HUES48 (cell line): Measurements from ENCODE around the gene ADAMTS4.

Experiments used
- H3K27ac ChIP-seq: one replicate; pipeline ENCODE4 v1.7.0; 2013; ENCODE audit warnings: low read depth, low read length, inconsistent platforms
- H3K27me3 ChIP-seq: 2 replicates; pipeline ENCODE4 v1.6.1; 2013; ENCODE audit warnings: mild to moderate bottlenecking, low read length; ENCODE audit not compliant: control insufficient read depth, insufficient read depth
- H3K36me3 ChIP-seq: 2 replicates; pipeline ENCODE4 v1.6.1; 2013; ENCODE audit warnings: low read length; ENCODE audit not compliant: control insufficient read depth, insufficient read depth
- H3K4me1 ChIP-seq: 2 replicates; pipeline ENCODE4 v1.6.1; 2013; ENCODE audit warnings: mild to moderate bottlenecking, low read length; ENCODE audit not compliant: control insufficient read depth, insufficient read depth
- H3K4me3 ChIP-seq: 2 replicates; pipeline ENCODE4 v1.5.1; 2013; ENCODE audit warnings: mild to moderate bottlenecking, low read depth, low read length
- H3K9ac ChIP-seq: 2 replicates; pipeline ENCODE4 v1.6.1; 2013; ENCODE audit warnings: mild to moderate bottlenecking, low read depth, low read length, moderate library complexity
- H3K9me3 ChIP-seq: 2 replicates; pipeline ENCODE4 v1.6.1; 2013; ENCODE audit warnings: low read length; ENCODE audit not compliant: control insufficient read depth, insufficient read depth

The ADAMTS4 gene

DNA sequence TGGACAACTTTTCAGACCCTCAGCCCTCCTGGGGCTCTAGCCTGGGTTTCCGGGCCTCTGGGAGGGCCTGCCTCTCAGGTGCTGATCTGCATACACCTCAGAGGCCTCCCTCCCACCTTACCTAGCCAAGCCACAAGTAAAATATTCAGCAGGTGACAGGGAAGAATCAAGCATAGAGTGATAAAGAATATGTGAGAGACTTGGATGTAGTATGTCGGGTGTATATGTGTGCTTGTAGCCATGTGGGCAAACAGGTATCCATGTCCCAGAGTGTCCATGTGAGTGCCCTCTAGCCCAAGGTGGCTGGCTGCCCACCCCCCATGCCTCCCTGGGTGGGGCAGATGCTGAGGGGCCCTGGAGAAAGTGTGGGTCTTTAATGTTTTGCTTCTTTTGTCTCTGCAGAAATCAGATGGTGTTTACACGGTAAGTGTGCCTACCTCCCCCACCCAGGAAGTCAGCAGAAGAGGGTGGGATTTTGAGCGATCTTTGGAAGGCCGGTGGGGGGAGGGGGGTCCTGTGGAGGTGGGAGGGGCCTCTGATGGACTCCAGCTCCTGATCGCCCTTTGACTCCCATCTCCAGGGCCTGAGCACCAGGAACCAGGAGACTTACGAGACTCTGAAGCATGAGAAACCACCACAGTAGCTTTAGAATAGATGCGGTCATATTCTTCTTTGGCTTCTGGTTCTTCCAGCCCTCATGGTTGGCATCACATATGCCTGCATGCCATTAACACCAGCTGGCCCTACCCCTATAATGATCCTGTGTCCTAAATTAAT is 19.6 kb upstream of the ADAMTS4 start:
- H3K36me3 ChIP-seq, result peaks cover 19% of the 10 kb centered on the region
- H3K27ac ChIP-seq, result peak overlapping the region; percentile 5
- H3K27me3 ChIP-seq, result no peaks in the 10 kb centered on the region
- H3K4me1 ChIP-seq, result peaks cover 6% of the 10 kb centered on the region; the same call in 1 of the 2 replicates
- H3K4me3 ChIP-seq, result no peak overlapping the region
- H3K9ac ChIP-seq, result no peak overlapping the region
- no peaks in the 10 kb centered on the region for H3K9me3 ChIP-seq

DNA sequence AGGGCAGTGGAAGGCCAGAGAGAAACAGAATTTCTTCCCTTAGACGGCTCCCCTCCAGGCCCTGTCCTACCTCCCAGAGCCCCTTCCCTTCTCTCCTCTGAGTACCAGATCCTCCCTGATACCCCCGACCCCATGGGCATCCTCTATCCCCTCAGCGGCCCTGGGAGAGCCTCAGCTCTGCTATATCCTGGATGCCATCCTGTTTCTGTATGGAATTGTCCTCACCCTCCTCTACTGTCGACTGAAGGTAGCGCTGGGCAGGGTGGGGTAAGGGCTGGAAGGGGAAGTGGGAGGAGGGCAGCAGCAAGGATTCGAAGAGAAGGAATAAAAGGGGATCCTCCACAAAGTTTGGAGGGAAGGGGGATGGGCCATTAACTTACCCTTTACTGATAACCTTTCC is 19.0 kb upstream of the ADAMTS4 start:
- Histone ChIP-seq H3K27me3 (no peaks in the 10 kb centered on the region), H3K9me3 (no peaks in the 10 kb centered on the region), H3K4me3 (no peak overlapping the region), H3K27ac (no peak overlapping the region), H3K36me3 (peaks cover 25% of the 10 kb centered on the region), H3K4me1 (peaks cover 6% of the 10 kb centered on the region; the same call in 1 of the 2 replicates), H3K9ac (no peak overlapping the region)

DNA sequence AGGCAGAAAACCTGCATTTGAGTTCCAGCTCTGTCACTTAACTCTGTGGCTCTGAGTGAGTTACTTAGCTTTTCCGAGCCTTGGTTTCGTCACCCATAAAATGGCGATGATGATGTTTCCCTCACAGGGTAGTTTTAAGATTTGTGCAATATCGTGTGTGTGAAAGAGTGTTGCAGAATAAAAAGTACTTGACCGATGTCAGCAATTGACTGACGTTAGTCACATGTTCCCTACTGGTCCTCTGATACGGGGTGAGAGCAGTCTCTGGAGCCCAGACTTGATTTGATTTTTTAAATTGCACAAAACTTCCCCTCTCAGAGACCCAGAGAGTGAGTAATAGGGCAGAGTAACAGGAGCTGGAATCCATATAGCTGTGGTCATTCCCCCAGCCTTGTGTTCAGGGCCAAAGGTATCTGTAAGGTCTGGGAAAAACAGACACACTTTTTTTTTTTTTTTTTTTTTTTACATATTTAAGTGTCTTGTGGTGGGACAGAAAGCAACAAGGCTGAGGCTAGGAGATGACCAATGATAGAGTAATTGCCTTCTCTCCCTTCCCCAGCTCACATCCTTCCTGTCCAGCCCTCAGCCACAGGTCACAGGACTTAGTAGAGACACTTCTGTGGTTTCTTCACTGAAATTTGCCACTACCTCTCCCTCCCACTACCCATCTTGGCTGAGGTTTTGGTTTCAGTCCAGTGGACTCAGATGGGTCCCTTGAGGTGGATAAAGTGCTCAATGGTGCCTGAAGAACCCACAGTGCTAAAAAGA is 18.3 kb upstream of the ADAMTS4 start:
- Histone ChIP-seq H3K27me3 (no peaks in the 10 kb centered on the region), H3K36me3 (peaks cover 32% of the 10 kb centered on the region), H3K9ac (no peak overlapping the region), H3K27ac (peak overlapping the region; percentile 25), H3K4me1 (peaks cover 6% of the 10 kb centered on the region; the same call in 1 of the 2 replicates), H3K9me3 (no peaks in the 10 kb centered on the region), H3K4me3 (no peak overlapping the region)

DNA sequence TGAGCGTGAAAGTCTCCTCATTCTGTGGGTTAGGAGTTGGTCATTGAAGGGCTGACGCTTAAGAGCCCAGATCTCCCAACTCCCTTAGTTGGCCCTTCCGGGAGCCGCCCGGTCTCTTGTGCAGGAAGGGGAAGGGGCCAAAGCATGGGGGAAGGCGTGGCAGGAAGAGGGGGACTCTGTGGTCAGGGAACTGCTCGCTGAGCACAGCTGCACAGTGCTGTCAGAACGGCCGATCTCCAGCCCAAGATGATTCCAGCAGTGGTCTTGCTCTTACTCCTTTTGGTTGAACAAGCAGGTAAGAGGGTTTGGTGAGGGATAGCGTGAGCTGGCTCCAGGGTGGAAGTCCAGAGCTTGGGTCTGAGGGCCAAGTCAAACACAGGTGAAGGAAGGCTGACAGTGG is 16.2 kb upstream of the ADAMTS4 start, which contains the start of gene FCER1G:
Gene FCER1G, plus strand, starts transcription at position 220 of the 400 bp plus-strand sequence. Its CDS starts 27 bp downstream, at position 247.
- Histone ChIP-seq H3K4me1 (peaks cover 7% of the 10 kb centered on the region; the same call in 1 of the 2 replicates), H3K9ac (no peak within 1 kb of the TSS), H3K4me3 (no peak within 1 kb of the TSS), H3K9me3 (no peaks in the 10 kb centered on the region), H3K27me3 (no peaks in the 10 kb centered on the region), H3K36me3 (peaks cover 53% of the 10 kb centered on the region), H3K27ac (no peak within 1 kb of the TSS)

DNA sequence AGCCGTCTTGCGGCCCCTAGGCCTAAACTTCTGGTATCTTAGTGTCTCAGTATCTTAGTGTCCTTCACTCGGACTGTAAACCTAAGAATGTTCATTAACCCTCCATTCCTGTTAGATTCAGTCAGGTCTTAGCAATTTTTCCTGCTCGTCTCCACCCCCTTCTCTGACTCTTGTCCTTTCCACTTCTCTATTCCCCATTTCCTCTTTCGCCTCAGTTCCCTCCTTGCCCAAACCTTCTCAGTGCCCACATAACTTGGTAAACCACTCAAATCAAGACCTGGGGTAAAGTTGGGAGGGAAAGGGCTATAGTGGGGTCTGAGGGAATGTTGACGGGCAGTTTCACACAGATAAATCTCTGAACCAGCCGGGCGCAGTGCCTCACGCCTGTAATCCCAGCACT is 15.5 kb upstream of the ADAMTS4 start:
- Histone ChIP-seq H3K27me3 (no peaks in the 10 kb centered on the region), H3K4me3 (no peak overlapping the region), H3K4me1 (peaks cover 9% of the 10 kb centered on the region; the same call in 1 of the 2 replicates), H3K27ac (no peak overlapping the region), H3K36me3 (peaks cover 58% of the 10 kb centered on the region), H3K9ac (no peak overlapping the region), H3K9me3 (no peaks in the 10 kb centered on the region)

DNA sequence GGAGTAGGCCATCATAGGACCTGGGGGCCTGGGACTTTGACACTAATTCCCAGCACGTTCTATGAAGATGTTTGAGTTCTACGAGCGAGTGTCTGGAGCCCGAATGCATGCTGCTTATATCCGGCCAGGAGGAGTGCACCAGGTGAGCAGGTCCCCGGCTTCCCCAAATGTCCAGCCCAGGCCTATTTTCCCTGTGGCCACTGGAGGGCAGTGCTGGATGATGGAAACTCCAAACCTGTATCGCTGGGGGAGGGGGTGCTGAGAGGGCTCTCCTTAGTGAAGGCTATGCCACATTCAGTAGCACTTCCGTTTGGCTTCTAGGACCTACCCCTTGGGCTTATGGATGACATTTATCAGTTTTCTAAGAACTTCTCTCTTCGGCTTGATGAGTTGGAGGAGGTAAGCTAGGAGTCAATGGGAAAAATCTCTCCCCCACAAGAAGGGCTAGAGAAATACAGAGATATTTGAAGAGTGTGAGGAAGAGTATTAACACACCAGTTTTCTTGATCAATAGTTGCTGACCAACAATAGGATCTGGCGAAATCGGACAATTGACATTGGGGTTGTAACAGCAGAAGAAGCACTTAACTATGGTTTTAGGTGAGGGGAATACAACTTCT is 11.0 kb upstream of the ADAMTS4 start:
- Histone ChIP-seq H3K9me3 (no peaks in the 10 kb centered on the region), H3K4me3 (no peak overlapping the region), H3K4me1 (peaks cover 3% of the 10 kb centered on the region; the same call in 1 of the 2 replicates), H3K36me3 (peaks cover 88% of the 10 kb centered on the region), H3K27ac (no peak overlapping the region), H3K9ac (no peak overlapping the region), H3K27me3 (no peaks in the 10 kb centered on the region)

DNA sequence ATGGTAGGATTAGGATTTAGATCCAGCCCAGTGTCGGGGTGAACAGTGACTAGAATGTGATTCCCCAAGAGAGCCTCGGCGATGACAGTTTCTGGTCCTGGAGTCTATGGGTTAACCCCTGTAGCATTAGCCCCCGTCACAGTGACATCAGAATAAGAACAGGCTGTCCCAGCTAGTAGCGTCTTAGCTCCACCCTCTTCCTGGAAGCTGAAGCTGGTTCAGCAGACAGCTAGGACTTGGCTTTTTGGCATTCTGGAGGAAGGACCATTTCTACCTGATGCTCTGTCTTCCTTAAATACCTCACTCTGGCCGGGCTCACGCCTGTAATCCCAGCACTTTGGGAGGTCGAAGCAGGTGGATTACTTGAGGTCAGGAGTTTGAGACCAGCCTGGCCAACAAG is 8.3 kb upstream of the ADAMTS4 start:
- no peak overlapping the region for H3K4me3 ChIP-seq
- no peaks in the 10 kb centered on the region for H3K27me3 ChIP-seq
- no peak overlapping the region for H3K27ac ChIP-seq
- peaks cover 77% of the 10 kb centered on the region for H3K36me3 ChIP-seq
- no peak overlapping the region for H3K9ac ChIP-seq
- no peaks in the 10 kb centered on the region for H3K9me3 ChIP-seq
- peaks cover 3% of the 10 kb centered on the region; the same call in 1 of the 2 replicates for H3K4me1 ChIP-seq

DNA sequence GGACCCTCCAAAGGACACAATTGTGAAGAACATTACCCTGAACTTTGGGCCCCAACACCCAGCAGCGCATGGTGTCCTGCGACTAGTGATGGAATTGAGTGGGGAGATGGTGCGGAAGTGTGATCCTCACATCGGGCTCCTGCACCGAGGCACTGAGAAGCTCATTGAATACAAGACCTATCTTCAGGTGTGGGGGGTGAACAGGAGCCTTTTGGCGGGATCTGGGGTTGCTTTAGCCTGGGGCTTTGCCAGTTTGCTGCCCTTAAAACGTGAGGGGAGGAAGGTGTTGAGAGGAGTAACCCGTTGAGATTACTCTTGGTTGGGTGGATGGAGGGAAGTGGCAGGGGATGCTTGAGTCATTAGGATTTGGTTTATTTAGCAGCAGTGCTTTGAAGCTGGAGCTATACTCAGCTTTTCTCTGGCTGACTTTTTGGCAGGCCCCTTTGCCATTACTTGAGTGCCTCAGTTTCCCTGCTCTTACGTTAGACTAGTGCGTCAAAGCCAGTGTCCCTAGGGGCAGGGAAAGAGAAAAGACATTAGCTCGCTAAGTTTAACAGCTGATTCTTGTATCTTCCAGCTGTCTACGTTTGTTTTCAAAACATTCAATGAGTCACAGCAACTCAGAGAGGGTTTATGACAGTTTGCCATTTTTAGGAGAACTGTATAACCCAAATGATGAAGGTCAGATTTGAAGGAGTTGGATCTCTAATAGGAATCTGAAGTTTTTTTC is 7.7 kb upstream of the ADAMTS4 start:
- H3K4me1 ChIP-seq, result peaks cover 7% of the 10 kb centered on the region
- peaks cover 71% of the 10 kb centered on the region for H3K36me3 ChIP-seq
- no peak overlapping the region for H3K27ac ChIP-seq
- no peak overlapping the region for H3K4me3 ChIP-seq
- H3K27me3 ChIP-seq, result no peaks in the 10 kb centered on the region
- no peak overlapping the region for H3K9ac ChIP-seq
- H3K9me3 ChIP-seq, result no peaks in the 10 kb centered on the region

DNA sequence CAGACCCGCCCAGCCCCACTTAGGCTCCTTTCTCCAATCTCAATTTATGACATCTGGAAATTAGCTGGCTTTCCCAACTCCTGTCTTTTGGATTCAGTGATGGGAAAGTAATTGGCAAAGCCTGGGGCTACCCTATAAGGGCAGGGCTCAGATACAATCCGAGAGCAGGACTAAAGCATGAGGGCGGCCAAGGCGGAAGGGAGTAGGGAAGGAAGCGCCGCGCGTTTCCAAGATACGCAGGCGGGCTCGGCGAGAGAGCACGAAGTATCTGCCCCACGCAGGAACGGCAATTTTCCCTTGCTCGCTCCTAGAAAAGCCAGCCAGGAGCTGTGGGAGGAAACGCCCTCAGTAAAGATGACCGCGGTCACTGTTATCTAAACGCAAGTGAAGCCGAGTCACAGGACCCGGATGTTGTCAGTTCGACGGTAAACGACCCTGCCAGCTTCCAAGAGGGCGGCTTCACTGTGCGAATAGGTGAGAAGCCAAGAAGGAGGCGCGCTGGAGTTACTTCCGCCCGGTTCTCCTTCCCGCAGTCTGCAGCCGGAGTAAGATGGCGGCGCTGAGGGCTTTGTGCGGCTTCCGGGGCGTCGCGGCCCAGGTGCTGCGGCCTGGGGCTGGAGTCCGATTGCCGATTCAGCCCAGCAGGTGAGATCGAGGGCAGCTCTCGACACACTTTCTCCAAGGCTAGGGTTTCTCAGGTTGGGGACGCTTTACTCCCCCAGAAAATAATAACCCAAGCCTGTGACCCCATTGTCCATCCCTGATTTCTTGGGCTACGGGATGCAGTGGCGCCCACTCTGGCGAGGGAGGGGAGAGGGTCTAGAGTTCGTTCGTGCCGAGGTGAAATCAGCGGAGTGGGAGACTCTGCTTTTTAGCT is 3.2 kb upstream of the ADAMTS4 start, which contains the start of gene NDUFS2:
Gene NDUFS2, plus strand, starts transcription at position 532 of the 877 bp plus-strand sequence. Its CDS starts 19 bp downstream, at position 551.
- no peaks in the 10 kb centered on the region for H3K9me3 ChIP-seq

More for the DNA sequence above, 3.2 kb upstream of the ADAMTS4 start, which contains the start of gene NDUFS2:
- Histone ChIP-seq H3K27ac (peak within 1 kb of the TSS; percentile 94), H3K4me1 (peaks cover 46% of the 10 kb centered on the region), H3K27me3 (no peaks in the 10 kb centered on the region), H3K36me3 (peaks cover 36% of the 10 kb centered on the region), H3K9ac (peak within 1 kb of the TSS; percentile 90), H3K4me3 (peak within 1 kb of the TSS; percentile 75)
